IMR-90 (cell line): ENCODE data around the gene RNF34. TPM values are rescaled to one million over a fixed set of nuclear protein-coding genes. Genes with fewer than 3 reads are reported as not detected.

ENCODE experiments used
- ATAC-seq: fragments of 200-7000 bp; cut with Tn5 transposase; 2 replicates; pipeline ENCODE4 v1.9.1; 2020; ENCODE audit warnings: low read depth, mild to moderate bottlenecking, moderate library complexity
- BruUV-seq: library from RNA; stranded (reverse); fragments of 400-500 nt; replicated peaks from 2 replicates; lab custom pipeline; 2021; lab: Mats Ljungman, UMichigan
- CTCF ChIA-PET: fragments of 300-600 bp; formaldehyde crosslinking; extraction: SDS; loops from one replicate; lab custom pipeline; 2021; ENCODE audit warnings: antibody characterized with exemption; lab: Yijun Ruan, JAX
- POLR2A ChIA-PET: fragments of 300-600 bp; sonication (Branson Sonifier 250); formaldehyde crosslinking; loops from one replicate; lab custom pipeline; 2022; ENCODE audit warnings: antibody characterized with exemption; ENCODE audit not compliant: unreplicated experiment; lab: Charles Lee
- DNase-seq: peaks from one replicate; pipeline ENCODE4 v3.0.0; 2013
- H2AFZ ChIP-seq: replicated peaks from 2 replicates; pipeline ENCODE3; 2013; ENCODE audit warnings: low read length, mild to moderate bottlenecking; ENCODE audit not compliant: poor library complexity
- H2AK5ac ChIP-seq: 2 replicates; pipeline ENCODE4 v1.6.1; 2013; ENCODE audit warnings: low read depth, low read length, inconsistent platforms
- H2AK9ac ChIP-seq: replicated peaks from 2 replicates; pipeline ENCODE3; 2013; ENCODE audit warnings: mild to moderate bottlenecking, low read depth, low read length, moderate library complexity; ENCODE audit not compliant: poor library complexity
- H2BK120ac ChIP-seq: 2 replicates; pipeline ENCODE4 v1.6.1; 2013; ENCODE audit warnings: low read depth, low read length, inconsistent platforms
- H2BK15ac ChIP-seq: 3 replicates; pipeline ENCODE4 v1.6.1; 2013; ENCODE audit warnings: low read depth, low read length, inconsistent platforms
- H2BK20ac ChIP-seq: 2 replicates; pipeline ENCODE4 v1.6.1; 2013; ENCODE audit warnings: low read depth, mild to moderate bottlenecking, inconsistent platforms, low read length, moderate library complexity
- H2BK5ac ChIP-seq: 2 replicates; pipeline ENCODE4 v1.6.1; 2013; ENCODE audit warnings: mild to moderate bottlenecking, low read depth, low read length, inconsistent platforms; ENCODE audit not compliant: poor library complexity, severe bottlenecking
- H3K14ac ChIP-seq: replicated peaks from 2 replicates; pipeline ENCODE4 v1.6.1; 2013; ENCODE audit warnings: low read depth, low read length, inconsistent platforms
- H3K18ac ChIP-seq: 2 replicates; pipeline ENCODE4 v1.6.1; 2013; ENCODE audit warnings: low read depth, low read length, control low read depth
- H3K23ac ChIP-seq: 2 replicates; pipeline ENCODE4 v1.6.1; 2013; ENCODE audit warnings: low read depth, low read length, inconsistent platforms
- H3K27ac ChIP-seq: 2 replicates; pipeline ENCODE4 v1.5.1; 2013; ENCODE audit warnings: mild to moderate bottlenecking, control low read depth, low read length; ENCODE audit not compliant: insufficient read depth
- H3K27me3 ChIP-seq: 2 replicates; pipeline ENCODE4 v1.6.1; 2013; ENCODE audit warnings: low read length; ENCODE audit not compliant: control insufficient read depth, insufficient read depth
- H3K36me3 ChIP-seq: 2 replicates; pipeline ENCODE4 v1.6.1; 2013; ENCODE audit warnings: low read length, mixed read lengths; ENCODE audit not compliant: control insufficient read depth, insufficient read depth
- H3K4ac ChIP-seq: 2 replicates; pipeline ENCODE4 v1.6.1; 2013; ENCODE audit warnings: low read depth, low read length, inconsistent platforms
- H3K4me1 ChIP-seq: 2 replicates; pipeline ENCODE4 v1.6.1; 2013; ENCODE audit warnings: low read length, mixed read lengths; ENCODE audit not compliant: control insufficient read depth, insufficient read depth
- H3K4me2 ChIP-seq: 2 replicates; pipeline ENCODE4 v1.6.1; 2013; ENCODE audit warnings: low read depth, mild to moderate bottlenecking, control low read depth, low read length, moderate library complexity
- H3K4me3 ChIP-seq: 2 replicates; pipeline ENCODE4 v1.5.1; 2013; ENCODE audit warnings: low read depth, mild to moderate bottlenecking, control low read depth, low read length, moderate library complexity; ENCODE audit not compliant: insufficient read depth
- H3K56ac ChIP-seq: 2 replicates; pipeline ENCODE4 v1.6.1; 2013; ENCODE audit warnings: low read length, inconsistent platforms; ENCODE audit not compliant: insufficient read depth; ENCODE audit errors: extremely low read depth
- H3K79me1 ChIP-seq, 2 experiments: 2 replicates each; pipeline ENCODE4 v1.6.1; 2013; ENCODE audit warnings: low read length in 2 of 2, inconsistent platforms in 1 of 2, low read depth in 1 of 2
- H3K9ac ChIP-seq: 2 replicates; pipeline ENCODE4 v1.6.1; 2013; ENCODE audit warnings: low read depth, low read length, control low read depth
- H3K9me1 ChIP-seq: 2 replicates; pipeline ENCODE4 v1.6.1; 2013; ENCODE audit warnings: low read length, inconsistent platforms; ENCODE audit not compliant: insufficient read depth
- H3K9me3 ChIP-seq: 2 replicates; pipeline ENCODE4 v1.6.1; 2013; ENCODE audit warnings: low read length; ENCODE audit not compliant: control insufficient read depth, insufficient read depth
- H4K20me1 ChIP-seq: 2 replicates; pipeline ENCODE4 v1.6.1; 2013; ENCODE audit warnings: low read length, inconsistent platforms; ENCODE audit not compliant: insufficient read depth
- H4K5ac ChIP-seq: 2 replicates; pipeline ENCODE4 v1.6.1; 2013; ENCODE audit warnings: mild to moderate bottlenecking, low read depth, low read length, control low read depth
- H4K8ac ChIP-seq, 2 experiments: 2 replicates each; pipeline ENCODE4 v1.6.1; 2013; ENCODE audit warnings: low read depth in 2 of 2, low read length in 2 of 2, control low read depth in 1 of 2, inconsistent platforms in 1 of 2
- H4K91ac ChIP-seq: 2 replicates; pipeline ENCODE4 v1.6.1; 2013; ENCODE audit warnings: low read depth, low read length, inconsistent platforms; ENCODE audit not compliant: insufficient read depth
- CEBPB ChIP-seq: IDR thresholded peaks from 2 replicates; pipeline ENCODE4 v1.6.1; 2012; ENCODE audit warnings: low read depth, low read length, improper control_type of control experiment
- CHD1 ChIP-seq: IDR thresholded peaks from 2 replicates; pipeline ENCODE4 v1.6.1; 2012; ENCODE audit warnings: low read depth, low read length, improper control_type of control experiment
- FOS ChIP-seq: fragments of 150-350 bp; IDR thresholded peaks from 2 replicates; pipeline ENCODE4 v1.6.1; 2016; ENCODE audit warnings: low read depth, low read length
- MAFK ChIP-seq: IDR thresholded peaks from 2 replicates; pipeline ENCODE4 v1.6.1; 2012; ENCODE audit warnings: low read depth, low read length, improper control_type of control experiment
- MAZ ChIP-seq: IDR thresholded peaks from 2 replicates; pipeline ENCODE4 v1.6.1; 2012; ENCODE audit warnings: low read depth, mild to moderate bottlenecking, low read length, improper control_type of control experiment, moderate library complexity, borderline replicate concordance
- MXI1 ChIP-seq: IDR thresholded peaks from 2 replicates; pipeline ENCODE4 v1.6.1; 2012; ENCODE audit warnings: low read depth, mild to moderate bottlenecking, low read length, moderate library complexity, borderline replicate concordance
- NFE2L2 ChIP-seq: fragments of 150-350 bp; IDR thresholded peaks from 2 replicates; pipeline ENCODE4 v1.6.1; 2016; ENCODE audit warnings: low read depth, mild to moderate bottlenecking, low read length
- POLR2A ChIP-seq: IDR thresholded peaks from 2 replicates; pipeline ENCODE4 v1.6.1; 2012; ENCODE audit warnings: mild to moderate bottlenecking, low read depth, low read length
- RCOR1 ChIP-seq: IDR thresholded peaks from 2 replicates; pipeline ENCODE4 v1.6.1; 2012; ENCODE audit warnings: mild to moderate bottlenecking, low read length, improper control_type of control experiment; ENCODE audit not compliant: insufficient replicate concordance
- RFX5 ChIP-seq: IDR thresholded peaks from 2 replicates; pipeline ENCODE4 v1.8.0; 2012; ENCODE audit warnings: low read depth, mild to moderate bottlenecking, low read length, moderate library complexity
- SMC3 ChIP-seq: fragments of 150-350 bp; IDR thresholded peaks from 2 replicates; pipeline ENCODE4 v1.6.1; 2016; ENCODE audit warnings: low read depth, mild to moderate bottlenecking, antibody characterized with exemption, low read length, moderate library complexity
- WGBS, 2 experiments: methylation state at CpG; one replicate each; pipeline versions ENCODE4 v1.1.5 to v1.1.7; 2013; ENCODE audit warnings: missing lambda C conversion rate in 2 of 2; ENCODE audit not compliant: insufficient read length in 1 of 2; ENCODE audit errors: extremely low coverage in 2 of 2; 5-methylcytosine and 5-hydroxymethylcytosine counted together
- dilution Hi-C: fragments of 300-500 bp; cut with HindIII; formaldehyde crosslinking; loops from one replicate; pipeline ENCODE4 v1.14.3; 2018; ENCODE audit warnings: low sequenced_read_pairs; ENCODE audit not compliant: unreplicated experiment
- in situ Hi-C: fragments of 300-500 bp; cut with MboI; formaldehyde crosslinking; loops from 3 replicates; pipeline ENCODE4 v1.14.3; 2019; ENCODE audit warnings: low sequenced_read_pairs, inconsistent platforms, mixed read lengths
- intact Hi-C: fragments of 100-400 bp; cut with micrococcal nuclease; formaldehyde crosslinking; loops from 2 replicates; pipeline ENCODE4 v1.10.0; 2022
- polyA plus RNA-seq, 3 experiments: library from polyadenylated mRNA; depleted of rRNA; stranded (reverse); fragments of >200 nt; gene quantifications; 2 replicates each; pipeline ENCODE4 v1.2.3, GENCODE V29; 2012; ENCODE audit warnings: low replicate concordance in 1 of 3
- total RNA-seq: library from RNA; depleted of rRNA; stranded (reverse); fragments of >200 nt; gene quantifications from 2 replicates; pipeline ENCODE4 v1.2.3, GENCODE V29; 2012
- TF ChIP-seq, protein P1 (sequence below): fragments of 150-350 bp; IDR thresholded peaks from 2 replicates; pipeline ENCODE4 v1.6.1; 2016; ENCODE audit warnings: low read depth, mild to moderate bottlenecking, low read length, moderate library complexity, borderline replicate concordance
- TF ChIP-seq, protein P2 (sequence below): conservative IDR thresholded peaks from 2 replicates; pipeline ENCODE4 v1.5.1; 2012; ENCODE audit warnings: mild to moderate bottlenecking, low read depth, low read length, improper control_type of control experiment

RNF34 gene
- total and polyA plus RNA-seq, 2 of the 4 experiments (the other 2 are of a cell fraction): 33.2 to 69.5 TPM

DNA sequence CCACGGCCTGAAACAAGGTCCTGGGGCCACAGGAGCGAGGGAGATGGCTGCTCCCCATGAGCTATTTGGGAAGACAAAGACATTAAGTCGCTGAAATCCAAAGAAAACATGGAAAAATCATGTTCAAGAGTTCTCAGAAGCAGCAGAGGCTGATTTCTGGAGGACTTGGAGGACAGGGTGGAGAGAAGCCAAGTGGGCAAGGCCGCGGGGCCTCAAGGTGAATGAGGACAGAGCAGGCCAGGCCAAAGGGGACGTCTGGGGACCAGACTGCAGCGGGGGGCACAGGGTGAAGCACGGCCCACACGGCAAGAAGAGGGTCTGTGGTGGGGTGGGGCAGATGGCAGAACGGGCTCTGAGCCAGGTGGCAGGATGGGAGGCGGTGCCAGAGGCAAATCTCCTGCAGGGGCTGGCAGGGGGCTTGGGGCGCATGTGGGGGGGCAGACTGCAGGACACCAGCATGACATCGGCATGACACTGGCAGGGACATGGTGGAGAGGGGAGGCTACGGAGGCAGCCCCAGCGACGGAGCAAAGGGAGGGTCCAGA, 48.9 kb downstream of the RNF34 start:
- no peak overlapping the region for H3K14ac ChIP-seq
- no peak for ATAC-seq
- no peaks in the 10 kb centered on the region; the same call in 1 of the 2 replicates for H3K9me1 ChIP-seq
- H2AFZ ChIP-seq: no peak overlapping the region
- peaks cover 12 to 41% of the 10 kb centered on the region in 2 experiments for H3K79me1 ChIP-seq
- H3K4me1 ChIP-seq: no peaks in the 10 kb centered on the region
- H2BK120ac ChIP-seq: no peak overlapping the region
- no peak overlapping the region for H3K9ac ChIP-seq
- POLR2A ChIA-PET: interaction anchor here (0.6 kb wide), 2 partner anchors 13 to 97 kb away, joined by 5 to 6 read pairs; partner anchors contain the start of gene ANAPC5
- CTCF ChIA-PET: no interaction called here
- intact Hi-C loops (no loop called here), in situ Hi-C loops (no loop called here), dilution Hi-C loops (no loop called here)
- H2BK15ac ChIP-seq: no peak overlapping the region
- no peak overlapping the region for H2BK5ac ChIP-seq
- 80% methylated on average over 9 of the region's 16 CpGs; no CpG with 5 or more reads in 1 of the 2 experiments for WGBS, 2 experiments
- no peak overlapping the region for H4K8ac ChIP-seq
- no peak overlapping the region for H3K23ac ChIP-seq
- H4K91ac ChIP-seq: no peak overlapping the region
- no peak for DNase-seq
- no TSS peak for BruUV-seq
- TF ChIP-seq MXI1 (no peak), FOS (no peak), RCOR1 (no peak), RFX5 (no peak), CEBPB (no peak), NFE2L2 (no peak), MAFK (no peak), SMC3 (no peak), MAZ (no peak), CHD1 (no peak), POLR2A (no peak)
- TF ChIP-seq, protein P1, sequence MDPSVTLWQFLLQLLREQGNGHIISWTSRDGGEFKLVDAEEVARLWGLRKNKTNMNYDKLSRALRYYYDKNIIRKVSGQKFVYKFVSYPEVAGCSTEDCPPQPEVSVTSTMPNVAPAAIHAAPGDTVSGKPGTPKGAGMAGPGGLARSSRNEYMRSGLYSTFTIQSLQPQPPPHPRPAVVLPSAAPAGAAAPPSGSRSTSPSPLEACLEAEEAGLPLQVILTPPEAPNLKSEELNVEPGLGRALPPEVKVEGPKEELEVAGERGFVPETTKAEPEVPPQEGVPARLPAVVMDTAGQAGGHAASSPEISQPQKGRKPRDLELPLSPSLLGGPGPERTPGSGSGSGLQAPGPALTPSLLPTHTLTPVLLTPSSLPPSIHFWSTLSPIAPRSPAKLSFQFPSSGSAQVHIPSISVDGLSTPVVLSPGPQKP: no peak
- TF ChIP-seq, protein P2, sequence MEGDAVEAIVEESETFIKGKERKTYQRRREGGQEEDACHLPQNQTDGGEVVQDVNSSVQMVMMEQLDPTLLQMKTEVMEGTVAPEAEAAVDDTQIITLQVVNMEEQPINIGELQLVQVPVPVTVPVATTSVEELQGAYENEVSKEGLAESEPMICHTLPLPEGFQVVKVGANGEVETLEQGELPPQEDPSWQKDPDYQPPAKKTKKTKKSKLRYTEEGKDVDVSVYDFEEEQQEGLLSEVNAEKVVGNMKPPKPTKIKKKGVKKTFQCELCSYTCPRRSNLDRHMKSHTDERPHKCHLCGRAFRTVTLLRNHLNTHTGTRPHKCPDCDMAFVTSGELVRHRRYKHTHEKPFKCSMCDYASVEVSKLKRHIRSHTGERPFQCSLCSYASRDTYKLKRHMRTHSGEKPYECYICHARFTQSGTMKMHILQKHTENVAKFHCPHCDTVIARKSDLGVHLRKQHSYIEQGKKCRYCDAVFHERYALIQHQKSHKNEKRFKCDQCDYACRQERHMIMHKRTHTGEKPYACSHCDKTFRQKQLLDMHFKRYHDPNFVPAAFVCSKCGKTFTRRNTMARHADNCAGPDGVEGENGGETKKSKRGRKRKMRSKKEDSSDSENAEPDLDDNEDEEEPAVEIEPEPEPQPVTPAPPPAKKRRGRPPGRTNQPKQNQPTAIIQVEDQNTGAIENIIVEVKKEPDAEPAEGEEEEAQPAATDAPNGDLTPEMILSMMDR: no peak
- no peaks in the 10 kb centered on the region for H3K27me3 ChIP-seq
- H4K5ac ChIP-seq: no peak overlapping the region
- no peak overlapping the region for H3K4me3 ChIP-seq
- H3K4ac ChIP-seq: no peak overlapping the region
- no peak overlapping the region for H3K27ac ChIP-seq
- peaks cover 19% of the 10 kb centered on the region for H3K36me3 ChIP-seq
- H4K20me1 ChIP-seq: peaks cover 3% of the 10 kb centered on the region
- H3K9me3 ChIP-seq: no peaks in the 10 kb centered on the region
- no peak overlapping the region for H3K4me2 ChIP-seq
- H2BK20ac ChIP-seq: no peak overlapping the region
- H2AK5ac ChIP-seq: no peak overlapping the region
- no peak overlapping the region for H3K56ac ChIP-seq
- H3K18ac ChIP-seq: no peak overlapping the region
- no peak overlapping the region for H2AK9ac ChIP-seq
